Left lobe of liver (tissue), 2 donors: ENCODE measurements around the gene TBC1D24. TPM values are rescaled to one million over a fixed set of nuclear protein-coding genes. Genes with fewer than 3 reads are reported as not detected.
"Not testable (repeated sequence)": the region's sequence is repeated elsewhere in the genome, so short reads cannot be mapped to it uniquely, and the experiment has no call there.

ENCODE experiments used
- ATAC-seq: fragments of 200-7000 bp; cut with Tn5 transposase; one replicate; pipeline ENCODE4 v1.9.1; 2020; ENCODE audit warnings: mild to moderate bottlenecking, moderate library complexity
- DNase-seq: peaks from one replicate; pipeline ENCODE4 v3.0.0-alpha.2; 2020; ENCODE audit warnings: low spot score
- total RNA-seq: library from RNA; stranded (reverse); gene quantifications from one replicate; pipeline ENCODE4 v1.2.1, GENCODE V29; 2021
- donor health status: DM: no; HTN: no; CAD: no; lungs with moderate emphysema.
- donor health status: DM: no; HTN: yes; CAD: no.

The TBC1D24 gene
- total RNA-seq, 1 donor from 2014 or later = 32.5 TPM

GRCh38 chr16:2529961-2530628 lies 55.2 kb downstream of the TBC1D24 start:
- DNase-seq = peak; percentile 51
- no peak for ATAC-seq

- DNase-seq = peak; percentile 50
- no peak for ATAC-seq
Observed at GRCh38 chr16:2530629-2531318, 55.8 kb downstream of the TBC1D24 start.

GRCh38 chr16:2531371-2531695 lies 56.4 kb downstream of the TBC1D24 start, which contains the start of gene CEMP1:
TSS of gene CEMP1 (minus strand) at chr16:2531408. CDS start at chr16:2531073, 335 bp downstream.
- no peak for DNase-seq
- ATAC-seq = no peak

GRCh38 chr16:2531696-2532493 lies 57.0 kb downstream of the TBC1D24 start:
- DNase-seq (peak; percentile 99), ATAC-seq (peak; percentile 89)

GRCh38 chr16:2532494-2533141 lies 57.7 kb downstream of the TBC1D24 start:
- ATAC-seq (peak; percentile 65), DNase-seq (peak; percentile 89)

- not testable (repeated sequence) for ATAC-seq, DNase-seq
Observed at GRCh38 chr16:2533142-2533755, 58.3 kb downstream of the TBC1D24 start.

GRCh38 chr16:2533912-2534311 lies 59.0 kb downstream of the TBC1D24 start:
- ATAC-seq (no peak), DNase-seq (no peak)

GRCh38 chr16:2534335-2534734 lies 59.4 kb downstream of the TBC1D24 start:
- DNase-seq, ATAC-seq: not testable (repeated sequence)

GRCh38 chr16:2535625-2536013 lies 60.7 kb downstream of the TBC1D24 start:
- no peak for ATAC-seq
- no peak for DNase-seq

GRCh38 chr16:2537451-2538379 lies 62.8 kb downstream of the TBC1D24 start, which contains the start of gene PDPK1:
TSS of gene PDPK1 (plus strand) at chr16:2538021. CDS start at chr16:2538113, 92 bp downstream.
- DNase-seq (peak; percentile 96), ATAC-seq (peak; percentile 85)

- not testable (repeated sequence) for DNase-seq, ATAC-seq
Observed at GRCh38 chr16:2539192-2539844, 64.4 kb downstream of the TBC1D24 start.

- ATAC-seq (peak; percentile 13), DNase-seq (peak; percentile 53)
Observed at GRCh38 chr16:2539845-2540458, 65.0 kb downstream of the TBC1D24 start.

- DNase-seq, ATAC-seq: not testable (repeated sequence)
Observed at GRCh38 chr16:2540912-2541311, 66.0 kb downstream of the TBC1D24 start.

GRCh38 chr16:2541409-2541808 lies 66.5 kb downstream of the TBC1D24 start:
- DNase-seq (peak; percentile 79), ATAC-seq (peak; percentile 72)

GRCh38 chr16:2543771-2544170 lies 68.8 kb downstream of the TBC1D24 start:
- not testable (repeated sequence) for DNase-seq, ATAC-seq

GRCh38 chr16:2550283-2550878 lies 75.5 kb downstream of the TBC1D24 start:
- DNase-seq = not testable (repeated sequence)
- ATAC-seq = peak; percentile 30

GRCh38 chr16:2551420-2551889 lies 76.5 kb downstream of the TBC1D24 start:
- not testable (repeated sequence) for DNase-seq, ATAC-seq
